A549 (cell line): Measurements from ENCODE around the gene XYLB.

Experiments
- CTCF ChIP-seq: fragments of >200 bp; sonication (Bioruptor Twin); formaldehyde crosslinking; IDR thresholded peaks from 3 replicates; pipeline ENCODE4 v1.5.1; 2016
- MAFK ChIP-seq: fragments of 450-650 bp; IDR thresholded peaks from 2 replicates; pipeline ENCODE4 v1.6.1; 2014; ENCODE audit not compliant: partially characterized antibody
- REST ChIP-seq: fragments of 200-600 bp; sonication (generic); IDR thresholded peaks from 2 replicates; pipeline ENCODE4 v1.6.1; 2016; ENCODE audit warnings: antibody characterized with exemption, mild to moderate bottlenecking, moderate library complexity
- SMC3 ChIP-seq: fragments of >200 bp; sonication (Bioruptor Twin); formaldehyde crosslinking; IDR thresholded peaks from 3 replicates; pipeline ENCODE4 v1.6.1; 2018; ENCODE audit warnings: inconsistent platforms
- TF ChIP-seq, protein P1 (sequence below): IDR thresholded peaks from 2 replicates; pipeline ENCODE4 v1.6.1; 2012

DNA sequence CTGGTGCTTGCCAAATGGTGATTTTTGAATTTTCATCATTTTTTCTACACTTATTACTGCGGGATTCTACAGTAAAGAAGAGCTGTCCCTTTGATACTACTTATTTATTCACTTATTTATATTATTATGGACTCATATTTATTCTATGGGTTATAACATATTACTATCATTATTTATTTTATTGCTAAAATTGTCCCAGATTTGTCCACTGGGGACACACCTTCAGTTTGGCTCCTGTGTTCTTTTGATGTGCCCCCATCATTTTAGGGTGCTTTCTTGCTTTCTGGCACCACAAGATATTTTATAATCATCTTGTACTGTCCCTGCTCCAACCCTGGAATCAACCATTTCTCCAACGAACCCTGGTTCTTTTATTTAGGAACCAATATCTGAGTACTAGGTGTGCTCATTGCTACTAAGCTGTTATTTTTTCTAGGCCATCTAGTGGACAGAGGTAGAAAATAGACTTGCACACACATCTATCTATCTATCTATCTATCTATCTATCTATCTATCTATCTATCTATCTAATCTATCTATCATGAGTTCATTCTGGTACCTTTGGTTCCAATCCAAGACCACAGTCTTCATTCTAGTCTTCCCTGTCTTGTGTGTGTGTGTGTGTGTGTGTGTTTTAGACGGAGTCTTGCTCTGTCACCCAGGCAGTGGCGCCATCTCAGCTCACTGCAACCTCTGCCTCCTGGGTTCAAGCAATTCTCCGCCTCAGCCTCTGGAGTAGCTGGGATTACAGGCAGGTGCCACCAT is 48.5 kb upstream of the XYLB start:
- TF ChIP-seq CTCF, result peak; percentile 63
- TF ChIP-seq REST, result no peak
- no peak for TF ChIP-seq MAFK
- peak; percentile 41 for TF ChIP-seq SMC3
- TF ChIP-seq, protein P1, sequence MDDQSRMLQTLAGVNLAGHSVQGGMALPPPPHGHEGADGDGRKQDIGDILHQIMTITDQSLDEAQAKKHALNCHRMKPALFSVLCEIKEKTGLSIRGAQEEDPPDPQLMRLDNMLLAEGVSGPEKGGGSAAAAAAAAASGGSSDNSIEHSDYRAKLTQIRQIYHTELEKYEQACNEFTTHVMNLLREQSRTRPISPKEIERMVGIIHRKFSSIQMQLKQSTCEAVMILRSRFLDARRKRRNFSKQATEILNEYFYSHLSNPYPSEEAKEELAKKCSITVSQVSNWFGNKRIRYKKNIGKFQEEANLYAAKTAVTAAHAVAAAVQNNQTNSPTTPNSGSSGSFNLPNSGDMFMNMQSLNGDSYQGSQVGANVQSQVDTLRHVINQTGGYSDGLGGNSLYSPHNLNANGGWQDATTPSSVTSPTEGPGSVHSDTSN, result no peak
